Activated CD8-positive, alpha-beta T cell treated with anti-CD3 and anti-CD28 coated beads, Interleukin-2, amount 10 ng/mL, durations not matched to agents 7 days and 5 days (primary cell): ENCODE results near the gene AHCY. TPM values are rescaled to one million over a fixed set of nuclear protein-coding genes. Genes with fewer than 3 reads are reported as not detected.
A peak's percentile ranks its signal among the peaks of the same experiment; 100 is the strongest.
"Not testable (repeated sequence)": the region's sequence is repeated elsewhere in the genome, so short reads cannot be mapped to it uniquely, and the experiment has no call there.

Source experiments
- ATAC-seq: fragments of 150-1000 bp; cut with Tn5 transposase; one replicate; pipeline ENCODE4 v1.10.0; 2021; ENCODE audit warnings: moderate library complexity
- CTCF ChIA-PET: fragments of 350-600 bp; sonication (Branson Sonifier 250); formaldehyde crosslinking; loops from one replicate; lab custom pipeline; 2021; ENCODE audit warnings: antibody characterized with exemption; lab: Charles Lee
- POLR2A ChIA-PET: fragments of 350-600 bp; sonication (Branson Sonifier 250); formaldehyde crosslinking; loops from one replicate; lab custom pipeline; 2021; ENCODE audit warnings: antibody characterized with exemption; lab: Charles Lee
- DNase-seq: peaks from one replicate; pipeline ENCODE4 v3.0.0-alpha.2; 2020
- H3K27ac Mint-ChIP-seq: one replicate; pipeline ENCODE4 v1.8.0; 2021; ENCODE audit warnings: mild to moderate bottlenecking, mixed read lengths
- H3K27me3 Mint-ChIP-seq: one replicate; pipeline ENCODE4 v1.8.0; 2021; ENCODE audit warnings: low read depth, mixed read lengths
- H3K36me3 Mint-ChIP-seq: one replicate; pipeline ENCODE4 v1.8.0; 2021; ENCODE audit warnings: low read depth, mixed read lengths
- H3K4me1 Mint-ChIP-seq: one replicate; pipeline ENCODE4 v1.8.0; 2021; ENCODE audit warnings: low read depth, mixed read lengths
- H3K4me3 Mint-ChIP-seq: one replicate; pipeline ENCODE4 v1.8.0; 2021; ENCODE audit warnings: mild to moderate bottlenecking, mixed read lengths
- H3K9me3 Mint-ChIP-seq: one replicate; pipeline ENCODE4 v1.8.0; 2022; ENCODE audit warnings: mixed read lengths; ENCODE audit not compliant: insufficient read depth
- total RNA-seq, 2 experiments: library from RNA; stranded (reverse); gene quantifications; one replicate each; pipeline ENCODE4 v1.2.3, GENCODE V29; 2021

AHCY gene
- total RNA-seq, 2 experiments from 2014 or later, result 90.2 to 94.4 TPM

DNA sequence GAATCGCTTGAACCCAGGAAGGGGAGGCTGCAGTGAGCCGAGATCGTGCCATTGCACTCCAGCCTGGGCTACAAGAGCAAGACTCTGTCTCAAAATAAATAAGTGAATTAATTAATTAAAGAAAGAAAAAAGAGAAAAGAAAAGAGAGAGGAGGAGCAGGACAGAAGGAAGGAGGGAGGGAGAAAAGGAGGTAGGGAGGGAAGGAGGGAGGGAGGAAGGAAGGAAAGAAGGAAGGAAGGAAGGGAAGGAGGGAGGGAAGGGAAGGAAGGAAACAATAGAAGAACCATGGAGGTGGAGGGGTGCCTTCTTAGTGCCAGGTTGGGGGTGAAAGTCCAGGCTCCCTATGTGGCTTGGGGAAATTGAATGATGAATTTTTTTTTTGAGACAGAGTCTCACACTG lies 6.5 kb upstream of the AHCY start:
- H3K27me3 Mint-ChIP-seq, result peaks cover 22% of the 10 kb centered on the region
- DNase-seq (no peak), ATAC-seq (no peak)
- H3K9me3 Mint-ChIP-seq, result no peaks in the 10 kb centered on the region
- no peaks in the 10 kb centered on the region for H3K36me3 Mint-ChIP-seq
- ChIA-PET CTCF (interaction anchor here (1.8 kb wide), 1 partner anchor 229 kb away, joined by 4 read pairs; no protein-coding TSS in a partner anchor), POLR2A (no interaction called here)
- peaks cover 21% of the 10 kb centered on the region for H3K4me1 Mint-ChIP-seq
- H3K4me3 Mint-ChIP-seq, result no peak overlapping the region
- no peak overlapping the region for H3K27ac Mint-ChIP-seq

DNA sequence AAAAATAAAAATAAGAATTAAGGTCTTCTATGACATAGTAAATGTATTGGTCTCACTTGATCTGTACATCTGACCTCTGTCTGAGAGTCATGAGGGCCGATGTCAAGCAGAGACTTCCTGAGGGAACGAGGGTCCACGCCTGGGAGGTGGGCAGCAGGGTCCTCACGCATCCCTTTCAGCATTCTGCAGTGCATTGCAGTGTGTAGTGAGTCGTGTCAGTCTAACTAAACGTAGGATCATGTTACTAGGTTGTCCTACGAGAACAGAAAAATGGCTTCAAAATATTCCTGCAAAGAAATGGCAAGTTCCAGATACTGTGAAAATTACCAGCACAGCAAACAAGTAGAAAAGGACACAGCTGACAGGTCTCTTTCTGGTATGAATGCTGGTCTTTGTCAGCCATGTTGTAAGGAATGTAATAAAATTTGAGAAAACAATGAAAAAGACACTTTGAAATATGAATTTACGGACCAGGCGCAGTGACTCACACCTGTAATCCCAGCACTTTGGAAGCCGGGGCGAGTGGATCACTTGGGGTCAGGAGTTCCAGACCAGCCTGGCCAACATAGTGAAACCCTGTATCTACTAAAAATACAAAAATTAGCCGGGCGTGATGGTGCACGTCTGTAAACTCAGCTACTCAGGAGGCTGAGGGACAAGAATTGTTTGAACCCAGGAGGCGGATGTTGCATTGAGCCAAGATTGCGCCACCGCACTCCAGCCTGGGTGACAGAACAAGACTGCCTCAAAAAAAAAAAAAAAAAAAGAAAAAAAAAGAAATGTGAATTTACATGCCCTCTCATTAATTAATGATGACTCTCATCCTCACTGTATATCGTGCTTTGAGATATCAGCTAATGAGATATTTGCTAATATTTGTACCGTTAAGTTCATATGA lies 2.4 kb upstream of the AHCY start:
- DNase-seq, result no peak
- CTCF ChIA-PET, result no interaction called here

DNA sequence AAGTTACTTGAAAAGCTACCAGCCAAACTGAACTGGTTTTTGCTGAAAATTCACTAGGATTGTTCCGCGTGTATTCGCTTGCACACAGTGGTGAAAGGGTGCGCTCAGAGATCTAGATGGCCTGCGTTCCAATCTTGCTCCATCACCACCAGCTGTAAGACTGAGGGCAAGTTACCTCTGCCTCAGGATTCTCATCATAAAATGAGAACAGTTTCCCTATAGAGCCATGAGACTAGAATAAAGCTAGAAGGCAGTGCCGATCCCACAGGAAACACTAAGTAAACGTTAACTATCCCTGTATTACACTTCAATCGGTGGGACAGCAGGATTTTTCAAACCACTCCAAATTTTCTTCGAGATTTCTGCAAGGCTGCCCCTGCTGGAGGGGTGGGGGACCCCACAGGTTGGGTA lies 838 bp downstream of the AHCY start:
- H3K36me3 Mint-ChIP-seq, result peaks cover 4% of the 10 kb centered on the region
- H3K27ac Mint-ChIP-seq, result peak overlapping the region; percentile 89
- no peaks in the 10 kb centered on the region for H3K27me3 Mint-ChIP-seq
- DNase-seq (no peak), ATAC-seq (no peak)
- peak overlapping the region; percentile 87 for H3K4me3 Mint-ChIP-seq
- H3K9me3 Mint-ChIP-seq, result no peaks in the 10 kb centered on the region
- POLR2A ChIA-PET, result interaction anchor here (1.3 to 1.4 kb wide), 2 partner anchors 207 to 213 kb away, joined by 4 to 5 read pairs; partner anchors contain the start of gene DYNLRB1
- CTCF ChIA-PET, result interaction anchor here (0.9 to 9.1 kb wide), 6 partner anchors 10 to 467 kb away, joined by 3 to 65 read pairs (median 4); partner anchors contain the start of gene DYNLRB1
- peaks cover 24% of the 10 kb centered on the region for H3K4me1 Mint-ChIP-seq

More for the DNA sequence above, 2.4 kb upstream of the AHCY start:
- Mint-ChIP-seq H3K4me3 (no peak overlapping the region), H3K27ac (no peak overlapping the region), H3K36me3 (peaks cover 4% of the 10 kb centered on the region), H3K4me1 (peaks cover 24% of the 10 kb centered on the region), H3K27me3 (peaks cover 7% of the 10 kb centered on the region), H3K9me3 (no peaks in the 10 kb centered on the region)
- POLR2A ChIA-PET, result no interaction called here
- ATAC-seq, result no peak

DNA sequence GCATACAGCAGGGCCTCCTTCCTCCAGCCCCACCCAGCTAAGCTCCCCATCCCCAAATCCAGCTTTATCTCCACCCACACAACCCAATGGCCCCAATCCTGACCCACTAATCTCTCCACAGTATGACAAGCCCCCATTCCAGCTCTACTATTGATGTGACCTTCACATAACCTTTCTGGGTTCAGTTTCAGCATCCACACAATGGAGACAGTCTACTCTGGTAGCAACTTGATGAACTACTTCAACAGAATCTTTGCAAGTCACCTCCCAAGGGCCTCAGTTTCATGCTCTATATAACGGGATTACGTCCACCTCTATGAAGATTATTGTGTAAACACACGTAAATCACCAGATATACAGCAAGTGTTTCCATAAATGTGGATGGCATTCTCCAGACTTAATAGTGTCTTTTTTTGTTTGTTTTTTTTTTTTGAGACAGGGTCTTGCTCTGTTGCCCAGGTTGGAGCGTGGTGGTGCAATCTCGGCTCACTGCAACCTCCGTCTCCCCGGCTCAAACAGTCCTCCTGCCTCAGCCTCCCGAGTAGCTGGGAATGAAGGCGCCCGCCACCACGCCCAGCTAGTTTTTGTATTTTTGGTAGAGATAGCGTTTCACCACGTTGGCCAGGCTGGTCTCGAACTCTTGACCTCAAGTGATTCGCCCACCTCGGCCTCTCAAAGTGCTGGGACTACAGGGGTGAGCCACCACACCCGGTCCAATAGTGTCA lies 1.4 kb downstream of the AHCY start:
- CTCF ChIA-PET, result interaction anchor here (1.2 to 9.1 kb wide), 5 partner anchors 11 to 468 kb away, joined by 4 to 65 read pairs (median 4); partner anchors contain the start of gene DYNLRB1
- H3K27me3 Mint-ChIP-seq, result no peaks in the 10 kb centered on the region
- DNase-seq, result no peak

DNA sequence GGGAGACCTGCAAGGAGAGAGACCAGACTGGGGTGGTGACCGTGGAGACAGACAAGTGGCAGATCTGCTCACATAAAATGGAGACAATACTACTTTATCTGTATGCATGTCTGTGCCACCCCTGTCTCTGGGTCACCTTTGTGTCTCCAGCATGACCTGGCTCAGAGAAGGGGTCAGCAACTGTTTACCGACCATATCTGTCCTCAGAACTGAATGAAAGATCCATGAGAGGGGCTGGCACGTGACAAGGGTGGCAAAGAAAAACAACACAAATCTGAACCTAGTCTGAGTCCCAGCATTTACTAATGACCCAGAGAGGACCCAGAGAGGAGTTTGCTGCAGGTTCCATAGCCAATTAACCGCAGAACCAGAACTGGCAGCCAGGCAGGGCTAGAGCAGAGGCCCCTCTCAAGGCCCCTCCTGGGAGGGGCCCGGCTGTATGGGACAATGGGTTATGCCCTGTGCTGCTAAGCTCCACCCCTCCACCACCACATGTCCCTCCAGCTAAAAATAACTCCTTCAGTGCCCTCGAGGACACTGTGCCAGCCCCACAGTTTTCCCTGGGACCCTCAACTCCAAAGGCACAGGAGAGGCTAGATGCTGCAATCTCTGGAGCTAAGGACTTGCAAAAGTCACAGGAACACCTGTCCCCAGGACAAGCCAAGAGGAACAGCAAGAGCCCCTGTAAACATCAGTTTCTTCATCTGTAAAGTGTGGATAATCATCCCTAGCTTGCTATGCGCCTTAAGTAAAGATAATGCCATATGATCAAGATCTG lies 2.2 kb downstream of the AHCY start:
- ChIA-PET CTCF (interaction anchor here (1.2 to 9.1 kb wide), 4 partner anchors 11 to 469 kb away, joined by 4 to 65 read pairs (median 8); partner anchors contain the start of gene DYNLRB1), POLR2A (interaction anchor here (0.8 to 1.0 kb wide), 2 partner anchors 12 to 203 kb away, joined by 3 read pairs; no protein-coding TSS in a partner anchor)
- Mint-ChIP-seq H3K9me3 (no peaks in the 10 kb centered on the region), H3K4me3 (peak overlapping the region; percentile 87), H3K36me3 (peaks cover 4% of the 10 kb centered on the region), H3K4me1 (peaks cover 24% of the 10 kb centered on the region), H3K27me3 (no peaks in the 10 kb centered on the region), H3K27ac (peak overlapping the region; percentile 89)
- DNase-seq (no peak), ATAC-seq (no peak)

More for the DNA sequence above, 1.4 kb downstream of the AHCY start:
- POLR2A ChIA-PET, result interaction anchor here (0.8 to 1.3 kb wide), 3 partner anchors 11 to 207 kb away, joined by 3 to 4 read pairs (median 3); no protein-coding TSS in a partner anchor
- peaks cover 24% of the 10 kb centered on the region for H3K4me1 Mint-ChIP-seq
- ATAC-seq, result no peak
- H3K4me3 Mint-ChIP-seq, result peak overlapping the region; percentile 87
- H3K36me3 Mint-ChIP-seq, result peaks cover 4% of the 10 kb centered on the region
- H3K27ac Mint-ChIP-seq, result peak overlapping the region; percentile 89
- no peaks in the 10 kb centered on the region for H3K9me3 Mint-ChIP-seq

DNA sequence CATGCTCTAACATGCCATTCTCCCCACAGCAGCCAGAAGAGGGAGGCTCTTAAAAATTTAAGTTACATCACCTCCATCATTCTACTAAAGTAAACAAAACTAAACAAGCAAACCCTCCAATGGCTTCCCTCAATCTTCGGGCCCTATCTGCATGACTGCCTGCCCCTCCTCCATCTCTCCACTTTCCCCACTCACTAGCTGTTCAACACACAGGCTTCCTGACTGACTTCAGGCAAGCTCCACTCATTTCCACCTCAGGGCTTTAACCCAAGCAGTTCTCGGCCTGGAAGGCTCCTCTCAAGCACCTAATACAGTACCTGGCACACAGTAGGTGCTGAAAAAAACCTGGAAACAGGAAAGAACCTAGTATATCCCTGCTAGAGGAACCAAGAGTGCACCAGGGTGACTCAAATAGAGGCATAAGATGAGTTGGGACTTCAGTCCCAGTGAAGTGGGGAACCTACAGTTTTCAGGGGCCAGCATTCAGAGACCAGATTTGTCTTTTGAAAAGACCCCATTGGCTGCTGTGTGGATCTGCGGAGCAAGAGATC lies 2.8 kb downstream of the AHCY start:
- no peak overlapping the region for H3K4me3 Mint-ChIP-seq
- ATAC-seq (no peak), DNase-seq (no peak)
- CTCF ChIA-PET, result interaction anchor here (9.1 kb wide), 1 partner anchor 12 kb away, joined by 65 read pairs; no protein-coding TSS in a partner anchor
- H3K36me3 Mint-ChIP-seq, result peaks cover 4% of the 10 kb centered on the region
- H3K27me3 Mint-ChIP-seq, result no peaks in the 10 kb centered on the region
- H3K4me1 Mint-ChIP-seq, result peaks cover 24% of the 10 kb centered on the region
- no peaks in the 10 kb centered on the region for H3K9me3 Mint-ChIP-seq
- POLR2A ChIA-PET, result no interaction called here
- H3K27ac Mint-ChIP-seq, result no peak overlapping the region

DNA sequence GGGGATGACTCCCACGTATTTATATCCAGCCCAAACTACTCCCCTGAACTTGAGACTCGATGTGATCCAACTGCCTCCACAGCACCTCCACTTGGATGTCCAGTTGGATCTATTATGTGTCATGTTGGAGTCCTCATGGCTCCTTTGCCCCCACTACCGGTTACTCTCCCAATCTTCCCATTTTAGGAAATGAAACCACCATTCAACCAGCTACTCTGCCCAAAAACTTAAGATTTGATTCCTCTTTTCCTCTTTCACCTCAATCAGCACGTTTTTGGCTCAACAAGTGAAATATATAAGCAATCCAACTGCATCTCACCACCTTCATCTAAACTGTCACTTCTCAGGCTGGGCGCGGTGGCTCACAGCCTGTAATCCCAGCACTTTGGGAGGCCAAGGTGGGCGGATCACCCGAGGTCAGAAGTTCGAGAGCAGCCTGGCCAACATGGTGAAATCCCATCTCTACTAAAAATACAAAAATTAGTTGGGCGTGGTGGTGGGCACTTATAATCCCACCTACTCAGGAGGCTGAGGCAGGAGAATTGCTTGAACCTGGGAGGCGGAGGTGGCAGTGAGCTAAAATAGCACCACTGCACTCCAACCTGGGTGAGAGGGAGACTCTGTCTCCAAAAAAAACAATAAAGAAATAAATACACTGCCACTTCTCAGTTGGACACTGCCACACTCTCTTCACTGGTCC lies 3.4 kb downstream of the AHCY start:
- Mint-ChIP-seq H3K36me3 (peaks cover 4% of the 10 kb centered on the region), H3K4me1 (peaks cover 24% of the 10 kb centered on the region), H3K27me3 (no peaks in the 10 kb centered on the region), H3K4me3 (no peak overlapping the region), H3K9me3 (no peaks in the 10 kb centered on the region), H3K27ac (no peak overlapping the region)
- POLR2A ChIA-PET, result interaction anchor here (0.6 kb wide), 1 partner anchor 12 kb away, joined by 4 read pairs; no protein-coding TSS in a partner anchor
- ATAC-seq, result no peak
- no peak for DNase-seq
- CTCF ChIA-PET, result interaction anchor here (0.7 to 9.1 kb wide), 4 partner anchors 13 to 230 kb away, joined by 3 to 65 read pairs (median 3); partner anchors contain the start of gene DYNLRB1

DNA sequence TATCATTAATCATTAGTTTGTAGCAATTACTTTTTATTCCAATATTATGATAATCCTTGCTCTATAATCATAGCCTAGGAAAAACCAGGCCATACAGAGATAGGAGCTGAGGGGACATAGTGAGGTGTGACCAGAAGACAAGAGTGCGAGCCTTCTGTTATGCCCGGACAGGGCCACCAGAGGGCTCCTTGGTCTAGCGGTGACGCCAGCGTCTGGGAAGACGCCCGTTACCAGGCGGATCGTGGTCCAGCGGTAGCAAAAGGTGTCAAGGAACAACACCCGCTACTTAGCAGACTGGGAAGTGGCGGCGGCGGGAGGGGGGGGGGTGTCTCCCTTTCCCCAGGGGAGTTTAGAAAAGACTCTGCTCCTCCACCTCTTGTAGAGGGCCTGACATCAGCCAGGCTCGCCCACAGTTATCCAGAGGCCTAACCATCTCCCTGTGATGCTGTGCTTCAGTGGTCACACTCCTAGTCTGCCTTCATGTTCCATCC lies 4.8 kb downstream of the AHCY start:
- Mint-ChIP-seq H3K4me1 (peaks cover 16% of the 10 kb centered on the region), H3K36me3 (peaks cover 14% of the 10 kb centered on the region)
- POLR2A ChIA-PET, H3K9me3 Mint-ChIP-seq, H3K27me3 Mint-ChIP-seq, DNase-seq, H3K27ac Mint-ChIP-seq, ATAC-seq, H3K4me3 Mint-ChIP-seq: not testable (repeated sequence)
- CTCF ChIA-PET, result interaction anchor here (9.1 kb wide), 1 partner anchor 14 kb away, joined by 65 read pairs; no protein-coding TSS in a partner anchor

DNA sequence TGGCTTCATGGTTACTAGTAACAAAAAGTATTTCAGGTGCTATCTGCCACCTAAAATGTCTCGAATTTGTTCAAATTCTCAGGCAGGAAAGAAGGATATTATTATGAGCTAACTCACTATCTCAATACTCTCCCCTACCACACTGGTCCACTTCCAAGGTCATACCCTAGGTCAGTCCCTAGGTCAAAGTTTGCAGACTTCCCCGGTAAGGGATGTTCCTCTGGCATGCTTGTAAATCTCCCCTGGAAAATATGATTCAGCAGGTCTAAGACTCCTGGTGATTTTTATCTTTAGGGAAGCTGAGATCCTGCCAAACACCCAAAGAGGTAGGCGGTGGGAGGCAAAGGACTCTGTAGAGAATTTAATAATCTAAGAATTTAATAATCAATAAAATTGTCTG lies 6.7 kb downstream of the AHCY start:
- POLR2A ChIA-PET, result interaction anchor here (1.0 kb wide), 1 partner anchor 184 kb away, joined by 3 read pairs; no protein-coding TSS in a partner anchor
- Mint-ChIP-seq H3K4me1 (peaks cover 4% of the 10 kb centered on the region), H3K4me3 (no peak overlapping the region), H3K27ac (no peak overlapping the region), H3K9me3 (no peaks in the 10 kb centered on the region), H3K27me3 (no peaks in the 10 kb centered on the region), H3K36me3 (peaks cover 26% of the 10 kb centered on the region)
- DNase-seq, result no peak
- no peak for ATAC-seq
- CTCF ChIA-PET, result interaction anchor here (9.1 kb wide), 1 partner anchor 16 kb away, joined by 65 read pairs; no protein-coding TSS in a partner anchor

DNA sequence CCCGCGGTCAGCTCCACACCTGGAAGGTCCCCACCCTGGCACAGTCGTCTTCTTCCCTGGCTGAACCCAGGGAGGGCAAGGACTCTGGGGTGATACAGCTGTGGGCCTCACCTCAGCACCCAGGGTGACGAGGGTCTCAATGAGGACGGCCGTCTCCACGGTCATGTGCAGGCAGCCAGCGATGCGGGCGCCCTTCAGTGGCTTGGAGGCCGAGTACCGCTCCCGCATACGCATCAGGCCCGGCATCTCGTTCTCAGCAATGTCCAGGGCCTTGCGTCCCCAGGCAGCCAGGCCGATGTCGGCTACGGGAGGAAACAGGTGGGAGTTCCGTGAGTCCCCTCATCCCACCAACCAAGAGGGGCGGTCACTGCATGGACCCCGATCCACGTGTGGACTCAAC lies 7.9 kb downstream of the AHCY start:
- DNase-seq, result no peak
- ChIA-PET POLR2A (no interaction called here), CTCF (interaction anchor here (9.1 kb wide), 1 partner anchor 17 kb away, joined by 65 read pairs; no protein-coding TSS in a partner anchor)
- H3K36me3 Mint-ChIP-seq, result peaks cover 36% of the 10 kb centered on the region
- H3K4me3 Mint-ChIP-seq, result no peak overlapping the region
- no peaks in the 10 kb centered on the region for H3K27me3 Mint-ChIP-seq
- H3K9me3 Mint-ChIP-seq, result no peaks in the 10 kb centered on the region
- H3K27ac Mint-ChIP-seq, result no peak overlapping the region
- no peaks in the 10 kb centered on the region for H3K4me1 Mint-ChIP-seq
- ATAC-seq, result no peak
